ENCODE data around the gene HHATL. TPM values are rescaled to one million over a fixed set of nuclear protein-coding genes. Genes with fewer than 3 reads are reported as not detected.

HHATL gene
- total RNA-seq, 1 donor from 2014 or later, result not detected

DNA sequence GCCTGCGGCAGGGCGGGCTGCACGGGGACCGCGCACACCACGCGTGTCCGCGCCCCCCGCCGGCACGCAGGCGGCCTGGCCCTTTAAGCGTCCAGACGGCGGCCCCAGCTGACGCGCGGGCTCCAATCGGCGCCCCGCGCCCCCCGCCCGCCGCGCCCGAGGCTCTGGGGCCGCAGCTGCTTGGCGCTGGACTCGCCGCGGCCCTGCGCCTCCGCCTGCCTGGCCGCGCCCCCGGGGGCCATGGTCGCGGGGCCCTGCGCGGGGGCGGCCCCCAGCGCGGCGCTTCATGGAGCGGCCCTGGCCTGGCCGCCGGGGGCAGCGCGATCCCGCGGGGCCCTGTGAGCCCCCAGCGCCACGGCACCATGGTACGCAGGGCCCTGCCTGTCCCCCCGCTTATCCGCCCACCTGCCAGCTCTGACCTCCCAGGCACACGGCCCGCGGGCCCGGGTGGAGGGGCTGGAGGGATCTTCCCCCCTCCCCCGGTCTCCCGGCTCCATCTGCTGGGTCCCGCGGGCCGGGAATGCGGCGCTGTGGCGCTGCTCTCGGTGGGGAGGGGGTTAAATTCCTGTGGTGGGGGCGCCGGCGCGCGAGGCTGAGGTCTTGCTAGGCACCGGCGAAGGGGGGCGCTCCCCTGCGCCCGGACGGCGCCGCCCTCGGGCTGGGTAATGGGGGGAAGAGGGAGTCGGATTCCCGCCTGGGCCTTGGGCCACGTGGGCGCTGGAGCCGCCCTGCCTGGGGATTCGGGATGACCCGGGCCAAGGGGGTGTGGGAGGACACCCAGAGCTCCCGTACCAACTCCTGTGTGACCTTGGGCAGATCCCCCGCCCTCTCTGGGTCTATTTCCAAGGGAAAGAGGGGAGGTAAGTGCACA lies 48.0 kb downstream of the HHATL start:
- peak in 1 of 2 donors; percentile 64 for DNase-seq (ENCODE audit: low read depth in 2 of 2)

DNA sequence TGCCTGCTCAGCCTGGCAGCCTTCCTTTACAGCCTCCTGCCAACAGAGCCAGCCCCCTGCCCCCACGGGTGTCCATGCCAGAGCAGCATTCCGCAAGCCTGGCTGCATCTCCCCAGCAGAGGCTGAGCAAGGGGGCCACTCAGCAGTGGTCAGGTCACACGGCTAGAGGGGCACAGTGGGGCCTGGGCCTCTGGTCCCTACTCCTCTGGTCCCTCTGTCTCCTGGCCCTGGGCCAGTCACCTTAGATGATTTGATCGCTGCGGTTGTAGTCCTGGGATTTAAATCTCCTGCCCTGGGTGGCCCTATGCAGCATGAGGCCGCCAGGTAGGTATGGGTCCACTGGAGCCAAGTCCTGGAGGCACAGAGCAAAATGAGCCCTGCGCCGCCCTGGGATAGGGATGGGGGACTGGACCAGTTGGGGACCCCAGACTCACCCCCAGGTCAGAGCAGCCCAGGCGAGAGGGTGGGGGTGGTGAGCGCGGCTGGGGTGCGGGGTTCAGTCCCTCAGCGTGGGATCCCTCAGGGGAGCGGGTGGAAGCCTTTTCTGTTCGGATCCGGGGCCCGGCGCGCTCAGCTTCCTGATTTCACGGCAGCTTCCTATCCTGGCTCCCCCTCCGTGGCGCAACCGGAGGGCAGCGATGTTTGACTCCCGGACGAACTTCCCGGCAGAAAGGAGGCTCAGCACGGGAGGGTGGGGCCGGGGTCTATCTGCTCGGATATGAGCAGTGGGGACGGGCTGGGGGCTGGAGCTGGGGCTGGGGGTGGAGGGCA lies 48.9 kb downstream of the HHATL start, which contains the start of gene ZBTB47:
Gene ZBTB47 (plus strand): TSS at position 138 of the 771 bp plus-strand sequence. CDS start 4,659 bp downstream, outside the sequence.
- peak in 1 of 2 donors; percentile 21 for DNase-seq (ENCODE audit: low read depth in 2 of 2)

DNA sequence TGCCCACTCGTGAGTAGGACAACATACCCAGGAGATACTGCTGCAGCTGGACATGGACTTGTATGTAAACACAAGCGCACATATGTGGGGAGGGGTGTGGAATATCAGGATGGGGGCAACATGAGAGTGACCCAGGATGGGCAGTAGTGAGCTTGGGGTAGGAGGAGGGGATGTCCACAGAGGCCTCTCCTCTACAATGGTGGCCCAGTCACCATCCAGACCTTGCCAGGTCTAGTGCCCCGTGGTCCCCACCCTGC lies 49.4 kb downstream of the HHATL start:
- peak in 1 of 2 donors; percentile 17 for DNase-seq (ENCODE audit: low read depth in 2 of 2)

DNA sequence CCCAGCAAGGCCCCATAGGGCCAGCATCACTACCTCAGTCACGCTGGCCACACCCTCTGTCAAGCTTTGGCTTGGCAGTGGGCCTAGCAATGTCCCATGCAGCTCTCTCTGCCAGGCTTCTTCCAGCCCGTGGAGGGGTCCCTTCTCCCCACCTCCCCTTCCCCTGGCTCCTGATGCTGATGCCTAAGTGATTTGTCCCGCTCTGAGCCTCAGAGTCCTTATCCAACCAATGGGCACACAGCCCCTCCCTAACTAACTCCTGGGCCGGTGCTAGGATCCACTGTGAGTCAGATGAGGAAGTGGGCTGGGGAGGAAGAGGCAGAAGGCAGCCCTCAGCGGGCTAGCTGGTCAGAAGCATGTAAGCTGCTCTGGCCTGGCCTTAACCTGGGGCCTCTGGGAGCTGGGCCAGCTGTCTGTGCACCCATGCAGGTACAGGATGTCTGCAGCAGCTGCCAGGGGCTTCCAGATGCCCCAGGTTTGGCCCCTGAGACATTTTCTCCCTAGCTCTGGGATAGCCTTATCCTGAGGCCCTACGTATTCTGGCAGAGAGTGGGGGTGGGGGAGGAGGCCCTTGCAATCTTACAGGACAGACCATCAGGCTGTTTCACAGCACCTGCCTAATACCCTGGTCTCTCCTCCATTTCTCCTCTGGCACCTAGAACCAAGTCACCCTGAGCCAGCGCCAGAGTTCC lies 49.8 kb downstream of the HHATL start:
- peak; percentile 32 to 85 for DNase-seq (ENCODE audit: low read depth in 2 of 2)

DNA sequence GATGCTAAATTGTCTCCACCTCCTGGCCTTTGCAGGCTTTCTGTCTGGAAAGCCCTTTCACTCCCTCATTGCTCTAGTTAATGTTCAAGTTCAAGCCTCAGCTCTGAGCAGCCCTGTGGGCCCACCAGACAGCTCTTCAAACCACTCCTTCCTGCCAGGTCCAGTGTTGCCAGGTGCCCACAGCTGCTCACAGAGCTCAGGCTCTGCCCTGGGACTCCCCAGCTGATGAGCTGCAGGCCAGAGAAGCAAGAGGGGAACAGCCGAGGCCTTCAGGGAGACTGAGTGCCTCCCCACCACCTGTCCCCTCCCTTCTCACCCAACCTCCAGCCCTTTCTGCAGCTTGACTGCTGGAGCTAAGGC lies 50.4 kb downstream of the HHATL start:
- no peak for DNase-seq (ENCODE audit: low read depth in 2 of 2)

DNA sequence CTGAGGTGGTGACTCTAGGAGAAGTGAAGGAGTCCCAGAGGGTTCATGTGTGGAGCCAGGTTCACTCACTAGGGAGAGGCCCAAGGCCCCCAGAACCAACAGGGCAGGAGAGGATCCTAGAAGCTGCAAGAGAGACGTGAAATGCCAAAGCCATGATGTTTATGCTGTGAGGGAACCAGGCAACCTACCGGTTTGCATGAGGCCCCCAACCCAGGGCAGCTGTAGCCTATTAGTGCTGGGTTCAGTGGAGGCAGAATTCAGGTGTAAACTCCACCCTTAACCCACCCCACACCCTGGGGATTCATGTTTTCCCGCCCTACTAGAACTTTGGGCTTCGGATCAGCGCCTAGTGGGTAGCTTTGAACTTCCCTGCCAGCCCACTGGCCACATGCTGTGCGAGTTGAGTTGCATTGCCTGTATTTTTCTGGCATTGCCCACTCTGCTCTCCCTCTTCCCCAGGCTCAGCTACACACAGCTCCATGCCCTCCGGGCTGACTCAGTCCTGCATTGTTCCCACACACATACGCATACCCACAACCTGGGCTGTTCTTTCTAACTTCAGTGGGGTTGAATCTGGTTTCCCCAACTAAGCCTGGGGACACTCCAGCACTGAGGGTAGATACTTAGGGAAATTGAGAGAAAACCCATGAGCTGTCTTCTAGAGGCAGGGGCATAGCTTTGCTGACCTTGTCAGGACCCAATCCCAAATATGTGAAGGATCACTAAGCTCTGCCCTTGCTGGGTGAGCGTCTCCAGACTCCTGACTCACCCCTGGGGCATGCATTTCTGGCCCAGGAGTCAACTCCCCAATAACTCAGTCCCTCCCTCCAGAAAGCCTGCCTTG lies 51.1 kb downstream of the HHATL start:
- no peak for DNase-seq (ENCODE audit: low read depth in 2 of 2)

DNA sequence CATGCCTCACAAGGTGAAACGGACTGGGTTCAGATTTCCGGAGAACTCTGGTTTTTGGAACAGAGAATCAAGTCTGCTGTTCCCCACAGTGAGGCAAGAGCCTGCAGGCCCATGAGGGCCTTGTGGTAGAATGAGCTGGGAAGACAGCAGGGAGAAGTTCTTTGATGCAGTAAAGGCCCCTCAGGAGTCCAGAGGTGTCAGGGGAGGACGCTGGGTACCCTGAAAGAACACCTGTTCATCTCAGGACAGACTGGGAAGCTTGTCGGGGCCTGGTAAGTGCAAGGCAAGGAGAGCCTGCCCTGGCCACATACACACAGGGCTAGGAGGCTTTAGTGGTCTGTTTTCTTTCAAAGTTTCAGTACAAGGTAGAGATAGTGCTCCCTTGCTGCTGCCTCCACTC lies 52.8 kb downstream of the HHATL start:
- DNase-seq (ENCODE audit: low read depth in 2 of 2), result no peak

DNA sequence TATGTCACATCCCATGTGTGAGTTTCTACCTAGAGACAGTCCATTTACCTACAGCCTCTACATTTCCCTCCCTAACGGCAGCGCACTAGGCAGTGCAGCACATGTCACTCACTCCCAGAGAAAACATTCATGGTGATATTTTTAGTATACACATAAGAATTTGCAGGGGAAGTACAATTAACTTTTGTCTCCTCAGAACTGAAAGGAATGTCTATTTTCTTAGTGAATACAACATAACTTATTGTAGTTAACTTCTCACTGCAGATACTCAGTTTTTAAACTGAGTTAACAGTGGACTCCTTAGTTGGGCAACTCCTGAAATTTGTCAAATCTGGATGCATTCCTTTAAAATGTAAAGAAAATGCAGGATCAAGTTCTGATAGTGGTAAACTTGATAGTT lies 53.6 kb downstream of the HHATL start:
- DNase-seq (ENCODE audit: low read depth in 2 of 2), result no peak

DNA sequence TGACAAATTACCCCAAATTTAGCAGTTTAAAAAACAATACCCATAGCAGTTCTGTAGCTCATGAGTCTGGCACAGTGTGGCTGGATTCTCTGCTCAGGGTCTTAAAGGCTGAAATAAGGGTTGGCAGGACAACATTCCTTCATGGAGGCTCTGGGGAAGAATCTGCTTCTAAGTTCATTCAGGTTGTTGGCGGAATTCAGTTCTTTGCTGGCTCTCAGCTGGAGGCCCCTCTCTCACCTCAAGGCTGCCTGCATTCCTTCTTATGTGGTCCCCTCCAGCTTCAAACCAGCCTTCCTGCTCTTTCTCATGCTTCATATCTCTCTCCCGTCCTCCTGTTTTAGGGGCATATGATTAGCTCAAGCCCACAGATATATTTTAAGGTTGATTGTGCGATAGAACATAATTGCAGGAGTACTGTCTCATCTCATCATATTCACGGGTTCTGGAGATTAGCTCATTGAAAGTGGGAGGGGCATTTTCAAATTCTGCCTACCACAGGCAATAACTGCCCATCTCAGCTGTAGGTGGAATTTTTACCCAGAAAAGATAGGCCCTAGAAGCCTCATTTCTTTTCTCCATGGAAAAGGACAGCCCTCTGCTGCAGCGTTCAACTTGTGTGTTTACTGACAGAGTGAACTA lies 54.7 kb downstream of the HHATL start:
- DNase-seq (ENCODE audit: low read depth in 2 of 2), result no peak

Other genes starting within 250 kb of the HHATL start
- 0.38 TPM in 1 of 2 replicates, not detected in the other for gene VIPR1, start 200.2 kb downstream of the HHATL start, total RNA-seq
- 82.0 and 89.5 TPM in 2 replicates for gene SEC22C, start 120.8 kb downstream of the HHATL start, total RNA-seq
- 23.8 and 33.9 TPM in 2 replicates for gene SS18L2, start 111.9 kb downstream of the HHATL start, total RNA-seq
- gene NKTR, start 102.1 kb downstream of the HHATL start, total RNA-seq, result 36.3 and 42.7 TPM in 2 replicates
- 12.2 and 20.0 TPM in 2 replicates for gene ZBTB47, start 49.1 kb downstream of the HHATL start, total RNA-seq
- gene KLHL40, start 17.3 kb downstream of the HHATL start, total RNA-seq, result not detected in 2 replicates
- gene CCDC13, start 70.5 kb upstream of the HHATL start, total RNA-seq, result 0.13 and 0.25 TPM in 2 replicates
- gene HIGD1A, start 101.7 kb upstream of the HHATL start, total RNA-seq, result 77.5 and 102 TPM in 2 replicates
- 3.5 and 23.5 TPM in 2 replicates for gene ACKR2, start 106.6 kb upstream of the HHATL start, total RNA-seq
- not detected in 2 replicates for gene CYP8B1, start 173.1 kb upstream of the HHATL start, total RNA-seq
- gene ZNF662, start 203.3 kb upstream of the HHATL start, total RNA-seq, result 1.0 and 2.4 TPM in 2 replicates